Measurements from ENCODE around the gene USP38.
"Not testable (repeated sequence)": the region's sequence is repeated elsewhere in the genome, so short reads cannot be mapped to it uniquely, and the experiment has no call there.

GRCh38 chr4:143267690-143268089 lies 83.0 kb downstream of the USP38 start:
- not testable (repeated sequence) for TF ChIP-seq CTCF (IDR thresholded peaks at IDR 0.05; ENCODE audit: low read depth, low read length, poor library complexity, severe bottlenecking); EZH2phosphoT487 (IDR thresholded peaks at IDR 0.05; ENCODE audit: borderline replicate concordance, low read length)

Data from DOHH2 (cell line).